HepG2 (cell line): ENCODE measurements around the gene IGF2BP3. TPM values are rescaled to one million over a fixed set of nuclear protein-coding genes. Genes with fewer than 3 reads are reported as not detected.
A peak's percentile ranks its signal among the peaks of the same experiment; 100 is the strongest.

ENCODE experiments used
- ARID4A ChIP-seq: sonication (generic); formaldehyde crosslinking; IDR thresholded peaks from 2 replicates; pipeline ENCODE4 v1.5.0; 2020; ENCODE audit warnings: mild to moderate bottlenecking, missing genetic modification reagents, borderline replicate concordance
- ATAD3A ChIP-seq: sonication (generic); formaldehyde crosslinking; IDR thresholded peaks from 2 replicates; pipeline ENCODE4 v1.4.0; 2020; ENCODE audit warnings: missing genetic modification reagents
- CC2D1A ChIP-seq: sonication (generic); formaldehyde crosslinking; IDR thresholded peaks from 2 replicates; pipeline ENCODE4 v1.8.1; 2023; ENCODE audit warnings: mild to moderate bottlenecking, missing genetic modification reagents
- CCAR2 ChIP-seq: fragments of 200-400 bp; formaldehyde crosslinking; optimal IDR thresholded peaks from 2 replicates; pipeline ENCODE3; 2018; ENCODE audit warnings: low read depth, mild to moderate bottlenecking, low read length, moderate library complexity
- CHD2 ChIP-seq: IDR thresholded peaks from 2 replicates; pipeline ENCODE4 v1.6.1; 2011; ENCODE audit warnings: low read depth, low read length, improper control_type of control experiment
- FOXM1 ChIP-seq: sonication (generic); formaldehyde crosslinking; IDR thresholded peaks from 2 replicates; pipeline ENCODE4 v1.5.0; 2020; ENCODE audit warnings: missing genetic modification reagents
- GPN1 ChIP-seq: sonication (generic); formaldehyde crosslinking; IDR thresholded peaks from 2 replicates; pipeline ENCODE4 v1.5.1; 2020; ENCODE audit warnings: missing genetic modification reagents, borderline replicate concordance
- MAFG ChIP-seq: sonication (generic); formaldehyde crosslinking; IDR thresholded peaks from 2 replicates; pipeline ENCODE4 v1.5.1; 2020; ENCODE audit warnings: mild to moderate bottlenecking, missing genetic modification reagents
- NFE2 ChIP-seq: sonication (generic); formaldehyde crosslinking; IDR thresholded peaks from 2 replicates; pipeline ENCODE4 v1.4.0; 2020; ENCODE audit warnings: missing genetic modification reagents
- PAX8 ChIP-seq: sonication (generic); formaldehyde crosslinking; IDR thresholded peaks from 2 replicates; pipeline ENCODE4 v1.8.0; 2022; ENCODE audit warnings: mild to moderate bottlenecking, missing genetic modification reagents, borderline replicate concordance
- SALL1 ChIP-seq: sonication (generic); formaldehyde crosslinking; IDR thresholded peaks from 2 replicates; pipeline ENCODE4 v1.8.0; 2022; ENCODE audit warnings: mild to moderate bottlenecking, missing genetic modification reagents
- SALL2 ChIP-seq: sonication (generic); formaldehyde crosslinking; IDR thresholded peaks from 2 replicates; pipeline ENCODE4 v1.8.1; 2023; ENCODE audit warnings: mild to moderate bottlenecking, missing genetic modification reagents, inconsistent platforms
- TSC22D2 ChIP-seq: sonication (generic); formaldehyde crosslinking; IDR thresholded peaks from 2 replicates; pipeline ENCODE4 v1.5.1; 2020; ENCODE audit warnings: missing genetic modification reagents, mild to moderate bottlenecking, borderline replicate concordance
- XBP1 ChIP-seq: sonication (generic); formaldehyde crosslinking; IDR thresholded peaks from 2 replicates; pipeline ENCODE4 v1.5.0; 2020; ENCODE audit warnings: missing genetic modification reagents
- ZFP36L1 ChIP-seq: sonication (generic); formaldehyde crosslinking; IDR thresholded peaks from 2 replicates; pipeline ENCODE4 v1.8.0; 2022; ENCODE audit warnings: mild to moderate bottlenecking, missing genetic modification reagents, moderate library complexity
- ZNF333 ChIP-seq: sonication (generic); formaldehyde crosslinking; IDR thresholded peaks from 2 replicates; pipeline ENCODE4 v1.4.0; 2020; ENCODE audit warnings: mild to moderate bottlenecking, missing genetic modification reagents, borderline replicate concordance
- ZNF431 ChIP-seq: sonication (generic); formaldehyde crosslinking; IDR thresholded peaks from 2 replicates; pipeline ENCODE4 v1.9.0; 2022; ENCODE audit warnings: missing genetic modification reagents, low read depth, mild to moderate bottlenecking, borderline replicate concordance
- ZNF770 ChIP-seq: sonication (generic); formaldehyde crosslinking; IDR thresholded peaks from 2 replicates; pipeline ENCODE4 v1.5.0; 2020; ENCODE audit warnings: mild to moderate bottlenecking, missing genetic modification reagents
- ZNF839 ChIP-seq: sonication (generic); formaldehyde crosslinking; IDR thresholded peaks from 2 replicates; pipeline ENCODE4 v1.4.0; 2020; ENCODE audit warnings: missing genetic modification reagents, mild to moderate bottlenecking, borderline replicate concordance
- polyA plus RNA-seq, 8 experiments: library from polyadenylated mRNA; depleted of rRNA in 3 of 8; stranded (reverse) in 7 of 8; unstranded in 1 of 8; fragments of >200 nt; fragmentation: Illumina TruSeq in 4 of 8; extraction: Trizol in 4 of 8; gene quantifications; 2 replicates each; pipeline versions ENCODE4 v1.2.1 to v1.2.3, GENCODE V29; 2011 to 2016; ENCODE audit warnings: low read depth in 4 of 8, missing spikeins in 1 of 8, mixed read lengths in 1 of 8; ENCODE audit not compliant: insufficient read depth in 1 of 8
- total RNA-seq, 5 experiments: library from RNA; depleted of rRNA; stranded (reverse); fragments of >200 nt; fragmentation: Illumina TruSeq; extraction: Trizol; gene quantifications; 2 replicates each; pipeline ENCODE4 v1.2.3, GENCODE V29; 2016; ENCODE audit warnings: low read depth in 1 of 5
- TF ChIP-seq, protein P1 (sequence below): sonication (generic); formaldehyde crosslinking; IDR thresholded peaks from 2 replicates; pipeline ENCODE4 v1.8.0; 2022; ENCODE audit warnings: mild to moderate bottlenecking, missing genetic modification reagents, borderline replicate concordance
- TF ChIP-seq, protein P2 (sequence below): sonication (generic); formaldehyde crosslinking; IDR thresholded peaks from 2 replicates; pipeline ENCODE4 v1.5.0; 2020; ENCODE audit warnings: missing genetic modification reagents

The IGF2BP3 gene
- total and polyA plus RNA-seq, 2 of the 13 experiments (the other 11 are each of a cell fraction or from before 2014, with no cell fraction given) = 37.7 to 39.5 TPM

- TF ChIP-seq ZNF770 (CRISPR knock-in tag) (peak; percentile 69; the same call in 1 of the 2 replicates), CCAR2 (no peak), TSC22D2 (CRISPR knock-in tag) (no peak), ZFP36L1 (no peak), PAX8 (CRISPR knock-in tag) (no peak), FOXM1 (CRISPR knock-in tag) (no peak), ZNF839 (CRISPR knock-in tag) (no peak), XBP1 (CRISPR knock-in tag) (no peak), NFE2 (CRISPR knock-in tag) (no peak), CHD2 (no peak), ARID4A (CRISPR knock-in tag) (peak; percentile 94), ZNF333 (no peak), SALL2 (CRISPR knock-in tag) (peak; percentile 73; the same call in 1 of the 2 replicates), CC2D1A (CRISPR knock-in tag) (no peak), ATAD3A (CRISPR knock-in tag) (no peak), ZNF431 (CRISPR knock-in tag) (peak; percentile 71; the same call in 1 of the 2 replicates), GPN1 (CRISPR knock-in tag) (peak; percentile 44; the same call in 1 of the 2 replicates), SALL1 (CRISPR knock-in tag) (peak; percentile 87), MAFG (CRISPR knock-in tag) (no peak)
- TF ChIP-seq, protein P1, sequence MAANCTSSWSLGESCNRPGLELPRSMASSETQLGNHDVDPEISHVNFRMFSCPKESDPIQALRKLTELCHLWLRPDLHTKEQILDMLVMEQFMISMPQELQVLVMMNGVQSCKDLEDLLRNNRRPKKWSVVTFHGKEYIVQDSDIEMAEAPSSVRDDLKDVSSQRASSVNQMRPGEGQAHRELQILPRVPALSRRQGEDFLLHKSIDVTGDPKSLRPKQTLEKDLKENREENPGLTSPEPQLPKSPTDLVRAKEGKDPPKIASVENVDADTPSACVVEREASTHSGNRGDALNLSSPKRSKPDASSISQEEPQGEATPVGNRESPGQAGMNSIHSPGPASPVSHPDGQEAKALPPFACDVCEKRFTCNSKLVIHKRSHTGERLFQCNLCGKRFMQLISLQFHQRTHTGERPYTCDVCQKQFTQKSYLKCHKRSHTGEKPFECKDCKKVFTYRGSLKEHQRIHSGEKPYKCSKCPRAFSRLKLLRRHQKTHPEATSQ (CRISPR knock-in tag) = no peak
- TF ChIP-seq, protein P2, sequence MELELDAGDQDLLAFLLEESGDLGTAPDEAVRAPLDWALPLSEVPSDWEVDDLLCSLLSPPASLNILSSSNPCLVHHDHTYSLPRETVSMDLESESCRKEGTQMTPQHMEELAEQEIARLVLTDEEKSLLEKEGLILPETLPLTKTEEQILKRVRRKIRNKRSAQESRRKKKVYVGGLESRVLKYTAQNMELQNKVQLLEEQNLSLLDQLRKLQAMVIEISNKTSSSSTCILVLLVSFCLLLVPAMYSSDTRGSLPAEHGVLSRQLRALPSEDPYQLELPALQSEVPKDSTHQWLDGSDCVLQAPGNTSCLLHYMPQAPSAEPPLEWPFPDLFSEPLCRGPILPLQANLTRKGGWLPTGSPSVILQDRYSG = no peak
These were observed 171.2 kb downstream of the IGF2BP3 start, which contains the start of gene MALSU1 (continued) for GRCh38 chr7:23298885-23299769.
